Measurements from ENCODE around the gene CCP110. TPM values are rescaled to one million over a fixed set of nuclear protein-coding genes. Genes with fewer than 3 reads are reported as not detected.
A peak's percentile ranks its signal among the peaks of the same experiment; 100 is the strongest.

The CCP110 gene
- total RNA-seq, 1 experiment from 2014 or later: 4.8 TPM

DNA sequence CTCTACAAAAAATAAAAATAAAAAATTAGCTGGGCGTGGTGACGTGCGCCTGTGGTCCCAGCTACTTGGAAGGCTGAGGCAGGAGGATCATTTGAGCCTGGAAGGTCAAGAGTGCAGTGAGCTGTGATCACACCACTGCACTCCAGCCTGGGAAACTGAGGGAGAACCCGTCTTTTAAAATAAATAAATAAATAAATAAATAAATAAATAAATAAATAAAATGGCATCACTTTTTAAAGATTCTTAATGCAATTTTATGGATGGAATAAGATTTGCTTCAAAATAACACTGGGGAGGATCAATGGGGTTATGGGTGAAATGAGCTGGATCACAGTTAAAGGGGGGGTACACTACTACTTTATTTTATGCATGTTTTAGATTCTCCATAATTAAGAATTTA lies 16.8 kb upstream of the CCP110 start:
- DNase-seq (ENCODE audit: low spot score): no peak

DNA sequence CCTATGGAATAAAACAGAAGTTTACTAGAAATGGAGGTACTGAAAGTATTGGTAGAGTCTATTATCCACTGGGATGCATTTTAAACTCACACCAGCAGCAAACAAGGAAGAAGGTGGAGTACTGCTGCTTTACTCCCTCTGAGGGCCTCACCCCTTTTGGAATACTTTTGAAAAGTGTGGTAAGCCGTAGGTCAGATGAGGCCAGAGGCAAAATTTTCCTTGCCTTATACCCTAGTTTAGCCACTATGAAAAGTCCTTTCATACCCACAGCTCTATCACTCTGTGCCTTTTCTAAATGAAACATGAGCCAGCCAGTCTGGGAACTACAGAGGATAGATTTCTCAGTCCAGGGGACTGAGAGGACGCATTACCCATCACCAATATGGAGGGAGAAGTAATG lies 15.9 kb upstream of the CCP110 start:
- DNase-seq (ENCODE audit: low spot score): no peak

DNA sequence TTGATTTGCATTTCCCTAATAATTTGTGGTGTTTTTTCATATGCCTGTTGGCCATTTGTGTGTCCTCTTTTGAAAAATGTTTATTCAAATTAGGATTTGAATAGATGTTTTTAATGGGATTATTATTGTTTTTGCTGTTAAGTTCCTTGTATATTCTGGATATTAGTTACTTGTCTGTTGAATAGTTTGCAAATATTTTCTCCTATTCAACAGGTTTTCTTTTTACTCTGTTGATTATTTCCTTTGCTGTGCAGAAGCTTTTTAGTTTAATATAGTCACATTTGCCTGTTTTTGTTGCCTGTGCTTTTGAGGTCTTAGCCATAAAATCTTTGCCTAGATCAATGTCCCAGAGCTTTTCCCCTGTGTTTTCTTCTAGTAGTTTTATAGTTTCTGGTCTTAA lies 11.4 kb upstream of the CCP110 start:
- no peak for DNase-seq (ENCODE audit: low spot score)

DNA sequence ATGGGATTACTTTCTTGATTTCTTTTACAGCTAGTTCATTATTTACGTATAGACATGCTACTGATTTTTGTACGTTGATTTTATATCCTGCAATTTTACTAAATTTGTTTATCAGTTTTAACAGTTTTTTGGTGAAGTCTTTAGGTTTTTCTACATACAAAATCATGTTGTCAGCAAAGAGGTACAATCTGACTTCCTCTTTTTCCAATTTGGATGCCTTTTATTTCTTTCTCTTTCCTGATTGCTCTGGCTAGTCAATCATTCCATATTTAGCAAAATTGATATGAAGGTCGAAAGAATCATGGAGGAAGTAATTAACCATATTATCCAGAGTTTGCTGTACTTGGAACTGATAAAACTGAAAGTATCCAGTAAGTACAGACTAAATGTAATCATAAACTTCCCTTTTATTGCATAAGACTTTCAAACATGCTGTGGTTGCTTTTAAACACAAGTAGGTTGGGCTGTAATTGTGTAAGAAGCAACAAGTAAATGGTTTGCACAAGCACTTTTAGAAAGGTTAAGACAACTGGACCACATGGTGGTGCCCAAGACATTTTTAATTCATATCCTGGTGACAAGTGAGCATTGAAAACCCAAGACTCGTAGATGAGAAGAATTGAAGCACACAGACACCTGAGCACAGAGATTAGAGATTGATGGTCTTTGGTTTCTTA lies 10.2 kb upstream of the CCP110 start:
- DNase-seq (ENCODE audit: low spot score): no peak

DNA sequence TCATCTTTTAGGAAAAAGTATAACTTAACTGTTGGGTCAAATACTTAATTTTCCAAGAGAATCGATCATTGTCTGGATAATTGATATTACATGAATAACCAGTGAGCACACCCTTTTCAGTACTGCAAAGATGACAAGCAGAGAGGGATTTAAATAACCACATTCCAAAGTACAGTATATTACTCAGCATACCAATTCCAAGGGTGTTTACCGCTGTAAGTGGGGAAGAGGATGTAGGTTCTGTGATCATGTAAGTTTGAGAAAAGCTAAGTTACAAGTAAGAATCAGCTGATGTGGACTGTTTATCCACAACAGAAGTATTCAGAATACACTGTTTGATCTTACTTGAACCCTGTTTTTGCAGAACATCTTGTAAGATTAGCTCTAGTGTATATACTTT lies 8.0 kb upstream of the CCP110 start:
- no peak for DNase-seq (ENCODE audit: low spot score)

DNA sequence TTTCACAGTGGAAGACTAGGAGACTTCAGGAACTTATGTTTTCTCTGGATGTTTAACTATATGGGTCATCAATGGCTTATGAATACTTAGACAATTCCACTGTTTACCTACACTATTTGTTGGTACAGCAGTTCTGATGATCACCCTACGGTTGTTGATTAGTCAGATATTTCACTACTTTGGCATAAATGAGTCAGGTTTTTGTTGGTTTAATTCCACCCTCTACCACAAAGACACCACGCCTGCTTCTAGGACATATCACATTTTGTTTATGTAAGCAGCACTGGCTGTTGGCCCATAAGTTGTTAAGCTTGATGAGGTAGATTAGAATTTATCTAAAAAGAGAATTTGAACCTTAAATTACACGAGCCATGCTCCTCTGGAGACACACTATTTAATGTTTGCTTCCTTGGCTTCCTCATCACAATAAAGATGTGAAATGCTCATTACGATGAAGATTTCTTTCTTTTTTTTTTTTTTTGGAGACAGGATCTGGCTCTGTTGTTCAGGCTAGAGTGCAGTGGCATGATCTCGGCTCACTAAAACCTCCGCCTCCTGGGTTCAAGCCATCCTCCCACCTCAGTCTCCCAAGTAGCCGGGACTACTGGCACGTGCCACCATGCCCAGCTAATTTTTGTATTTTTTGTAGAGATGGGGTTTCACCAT lies 6.2 kb upstream of the CCP110 start:
- DNase-seq (ENCODE audit: low spot score): peak; percentile 27

DNA sequence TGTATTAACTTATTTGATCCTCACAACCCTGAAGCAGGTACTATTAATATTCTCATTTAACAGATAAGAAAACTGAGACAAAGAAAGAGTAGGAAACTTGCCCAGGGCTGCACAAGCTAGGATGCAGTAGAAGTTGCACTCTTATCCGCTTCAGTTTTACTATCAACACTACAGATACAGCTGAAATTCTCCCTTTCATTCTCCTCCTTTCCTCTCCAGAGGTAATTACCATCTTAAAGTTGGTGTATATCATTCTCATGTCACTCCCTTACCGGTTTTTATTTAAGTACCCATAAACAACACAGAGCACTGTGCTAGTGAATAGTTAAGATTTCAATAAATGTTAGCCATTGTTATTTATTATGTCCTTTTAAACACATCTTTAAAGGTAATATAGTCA lies 5.4 kb upstream of the CCP110 start:
- no peak for DNase-seq (ENCODE audit: low spot score)

DNA sequence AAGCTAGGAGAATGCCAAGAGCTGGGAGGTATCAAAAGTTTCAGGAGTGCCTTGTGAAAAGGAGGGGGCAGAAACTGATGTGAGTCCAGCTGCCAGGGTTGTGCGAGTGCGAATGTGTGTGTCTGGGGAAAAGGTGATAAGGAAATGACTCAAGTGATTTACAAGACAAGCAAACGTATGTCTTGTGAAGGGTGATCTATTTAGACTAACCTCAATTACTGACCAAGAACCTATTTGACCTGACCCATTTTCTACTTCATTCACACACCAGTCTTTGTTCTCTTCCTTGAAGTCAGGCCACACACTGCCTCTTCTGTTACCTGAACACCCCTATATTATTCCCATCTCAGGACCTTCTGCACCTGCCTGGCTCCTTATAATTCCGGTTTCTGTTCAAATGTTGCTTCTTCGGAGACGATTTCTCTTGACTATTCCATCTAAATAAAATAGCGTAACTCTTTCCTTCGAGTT lies 2.8 kb upstream of the CCP110 start:
- DNase-seq (ENCODE audit: low spot score): peak; percentile 66

DNA sequence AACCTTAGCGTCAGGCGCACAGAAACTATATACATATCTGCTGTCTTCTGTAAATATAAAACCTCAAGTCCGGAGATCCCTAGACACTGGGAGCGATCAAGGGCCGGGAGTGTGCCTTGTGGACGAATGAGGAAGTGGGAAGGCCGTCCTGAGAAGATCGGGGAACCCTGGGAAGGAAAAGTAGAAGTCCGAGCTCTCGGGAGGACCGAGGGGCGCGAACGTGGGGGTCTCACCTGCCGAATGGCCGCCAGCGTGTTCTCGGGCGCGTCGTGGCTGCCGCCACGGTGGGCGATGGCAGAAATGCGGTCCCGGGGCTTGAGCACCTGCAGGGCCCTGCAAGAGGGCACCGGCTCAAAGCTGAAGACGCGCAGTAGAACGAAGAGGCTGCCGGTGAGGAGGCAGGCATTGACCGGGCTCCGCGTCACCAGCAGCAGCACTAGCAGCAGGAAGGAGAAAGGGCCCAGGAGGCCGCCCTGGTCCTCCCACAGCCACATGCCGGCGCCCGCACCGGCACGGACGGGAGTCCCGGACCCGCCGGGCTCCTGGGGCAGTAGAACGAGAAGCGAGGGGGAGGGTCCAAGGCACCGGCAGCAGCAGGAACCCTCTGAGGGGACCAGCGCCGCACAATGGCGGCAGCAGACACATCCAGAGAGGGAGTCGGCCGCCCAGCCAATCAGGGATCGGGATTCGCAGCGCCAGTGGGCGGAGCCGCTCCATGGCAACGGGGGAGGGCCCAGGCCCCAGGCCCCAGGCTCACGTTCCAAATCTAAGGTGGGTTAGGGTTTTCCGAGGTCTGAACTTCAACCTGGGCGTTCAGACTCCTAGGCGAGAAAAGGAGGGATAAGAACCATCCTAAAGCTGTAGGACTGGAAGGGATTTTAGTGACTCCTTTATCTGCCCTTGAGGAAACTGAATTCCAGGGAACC lies 2.0 kb upstream of the CCP110 start, which contains the start of gene GDE1:
TSS of gene GDE1 (minus strand) at position 628 of the 926 bp plus-strand sequence. CDS start at position 494, 134 bp downstream.
- DNase-seq (ENCODE audit: low spot score): peak; percentile 90

DNA sequence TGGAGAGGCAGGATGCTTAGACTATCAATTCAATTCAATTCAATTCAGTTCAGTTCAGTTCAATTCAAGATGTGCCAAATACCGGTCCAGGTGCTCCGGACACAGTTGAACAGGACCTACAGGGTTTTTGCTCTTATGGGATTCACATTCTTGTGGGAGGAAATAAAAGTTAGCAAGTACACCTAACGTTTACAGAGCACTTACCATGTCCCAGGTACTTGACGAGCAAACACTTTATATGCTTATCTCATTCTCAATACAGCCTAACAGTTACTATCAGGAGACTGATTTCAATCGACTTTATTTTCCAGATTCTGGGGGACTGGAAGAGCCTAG lies 1.4 kb upstream of the CCP110 start:
- no peak for DNase-seq (ENCODE audit: low spot score)

DNA sequence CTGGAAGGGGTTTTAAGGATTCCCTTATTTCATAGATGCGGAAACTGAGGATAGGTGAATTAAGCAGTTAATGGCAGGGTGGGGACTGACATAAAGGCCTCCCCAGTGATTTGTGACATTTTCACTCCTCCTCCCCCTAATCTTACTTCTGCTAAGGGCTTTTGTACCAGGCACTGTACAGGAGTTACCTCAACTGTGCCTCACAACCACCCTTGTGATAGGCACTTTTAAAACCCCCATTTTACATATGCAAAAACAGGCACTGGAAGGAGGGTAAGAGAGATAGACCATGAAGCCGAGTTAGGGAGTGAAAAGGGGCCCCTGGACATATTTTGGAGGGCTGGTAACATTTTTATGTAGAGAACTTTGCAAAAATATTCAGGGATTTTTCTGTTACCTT lies 982 bp upstream of the CCP110 start:
- no peak for DNase-seq (ENCODE audit: low spot score)

DNA sequence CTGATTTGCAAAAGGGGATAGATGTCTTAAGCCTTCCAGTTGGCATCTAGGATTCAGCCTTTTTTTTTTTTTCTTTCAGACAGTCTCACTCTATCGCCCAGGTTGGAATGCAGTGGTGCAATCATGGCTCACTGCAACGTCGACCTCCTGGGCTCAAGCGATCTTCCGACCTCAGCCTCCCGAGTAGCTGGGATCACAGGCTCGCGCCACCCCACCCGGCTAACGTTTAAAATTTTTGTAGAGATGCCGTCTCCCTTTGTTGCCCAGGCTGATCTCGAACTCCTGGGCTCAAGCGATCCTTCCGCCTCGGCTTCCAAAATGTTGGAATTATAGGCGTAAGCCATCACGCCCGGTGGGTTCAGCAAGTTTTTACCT lies 571 bp upstream of the CCP110 start:
- DNase-seq (ENCODE audit: low spot score): no peak

DNA sequence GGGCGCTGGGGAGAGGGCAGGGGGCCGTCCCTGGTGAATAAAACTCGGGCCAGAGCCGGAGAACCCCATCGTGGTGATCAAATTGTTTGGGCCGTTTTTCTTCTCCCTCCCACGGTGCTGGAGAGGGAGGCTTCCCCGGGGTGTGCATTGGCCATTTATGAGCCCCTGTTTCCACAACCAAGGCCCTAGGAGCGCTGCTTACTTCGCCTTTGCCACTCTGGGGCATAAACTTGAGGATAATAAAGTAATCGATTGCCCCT lies 544 bp downstream of the CCP110 start:
- peak; percentile 13 for DNase-seq (ENCODE audit: low spot score)

DNA sequence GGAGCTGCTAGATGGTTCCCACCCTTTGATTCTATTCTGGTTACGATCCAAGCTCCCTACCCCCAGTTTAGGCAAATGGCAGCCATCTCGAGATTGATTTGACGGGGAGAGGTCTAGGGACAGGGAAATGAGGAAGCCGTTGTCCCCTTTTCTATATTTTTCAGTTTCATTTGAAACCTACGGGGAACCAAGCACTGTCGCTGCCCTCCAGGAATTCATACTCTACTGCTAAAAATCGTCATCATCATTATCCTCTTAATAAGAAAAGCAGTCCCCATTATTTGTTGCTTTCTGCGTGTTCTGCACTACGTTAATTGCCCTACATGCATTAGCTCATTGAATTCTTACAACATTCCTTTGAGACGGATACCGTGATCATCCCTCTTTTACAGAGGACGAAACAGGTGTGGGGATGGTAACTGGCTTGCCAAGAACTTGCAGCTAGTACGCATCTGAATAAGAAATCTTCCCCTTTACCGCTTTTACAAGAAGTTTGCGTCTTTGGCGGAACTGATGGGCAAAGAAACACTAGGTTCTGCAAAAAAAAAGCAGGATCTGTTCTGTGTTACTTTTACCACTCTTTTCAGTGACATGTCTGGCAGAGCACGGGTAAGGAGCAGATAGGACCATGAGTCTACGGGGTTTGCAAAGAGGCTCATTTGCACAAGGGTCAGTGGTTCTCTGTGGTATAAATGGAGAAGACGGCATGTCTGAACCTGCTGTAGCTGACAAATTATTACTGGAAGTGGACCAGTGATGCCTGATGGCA lies 1.1 kb downstream of the CCP110 start:
- no peak for DNase-seq (ENCODE audit: low spot score)

DNA sequence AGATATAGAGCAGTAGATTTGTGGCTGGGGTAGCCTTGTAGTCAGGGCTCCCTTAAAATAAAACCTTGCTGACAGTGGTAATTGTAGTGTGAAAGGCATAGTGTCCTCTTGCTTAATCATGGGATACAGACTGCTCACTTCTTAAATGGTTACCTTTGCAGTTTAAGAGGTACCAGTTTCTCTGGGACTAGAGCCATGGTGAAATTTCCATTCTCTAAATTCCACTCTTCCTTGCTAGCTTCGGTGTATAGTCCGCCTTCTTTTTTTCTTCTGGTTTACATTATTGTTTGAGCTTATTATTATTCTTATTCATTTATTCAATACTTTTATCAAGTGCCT lies 1.6 kb downstream of the CCP110 start:
- DNase-seq (ENCODE audit: low spot score): no peak

DNA sequence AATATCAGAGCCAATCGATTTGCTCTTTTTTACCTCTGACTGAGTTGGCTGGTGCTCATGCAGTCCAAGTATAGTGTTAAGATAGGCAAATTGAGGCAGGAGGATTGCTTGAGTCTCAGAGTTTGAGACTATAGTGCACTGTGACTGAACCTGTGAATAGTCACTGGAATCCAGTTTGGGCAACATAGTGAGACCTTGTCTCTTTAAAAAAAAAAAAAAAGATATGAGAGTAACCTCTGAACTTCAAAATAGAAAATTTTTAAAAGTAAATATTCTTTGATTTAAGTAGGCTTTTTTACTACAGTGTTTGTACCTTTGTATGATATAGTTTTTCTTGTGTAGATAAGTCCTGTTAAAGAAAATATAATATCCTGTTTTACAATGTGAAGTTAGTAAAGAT lies 3.4 kb downstream of the CCP110 start:
- no peak for DNase-seq (ENCODE audit: low spot score)

DNA sequence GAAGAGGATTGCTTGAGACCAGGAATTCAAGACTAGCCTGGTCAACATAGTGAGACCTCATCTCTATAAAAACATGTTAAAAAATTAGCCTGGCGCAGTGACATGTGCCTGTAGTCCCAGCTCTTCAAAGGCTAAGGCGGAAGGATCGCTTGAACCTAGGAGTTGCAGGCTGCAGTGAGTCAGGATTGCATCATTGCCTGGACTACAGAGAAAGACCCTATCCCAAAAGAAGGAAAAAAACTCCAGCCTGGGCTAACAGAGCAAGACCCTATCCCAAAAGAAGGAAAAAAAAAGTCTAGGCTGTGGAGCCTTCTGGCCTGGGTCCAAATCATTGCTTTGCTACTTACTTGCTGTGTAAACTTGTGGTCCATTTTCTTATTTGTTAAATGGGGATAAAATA lies 4.9 kb downstream of the CCP110 start:
- DNase-seq (ENCODE audit: low spot score): no peak

DNA sequence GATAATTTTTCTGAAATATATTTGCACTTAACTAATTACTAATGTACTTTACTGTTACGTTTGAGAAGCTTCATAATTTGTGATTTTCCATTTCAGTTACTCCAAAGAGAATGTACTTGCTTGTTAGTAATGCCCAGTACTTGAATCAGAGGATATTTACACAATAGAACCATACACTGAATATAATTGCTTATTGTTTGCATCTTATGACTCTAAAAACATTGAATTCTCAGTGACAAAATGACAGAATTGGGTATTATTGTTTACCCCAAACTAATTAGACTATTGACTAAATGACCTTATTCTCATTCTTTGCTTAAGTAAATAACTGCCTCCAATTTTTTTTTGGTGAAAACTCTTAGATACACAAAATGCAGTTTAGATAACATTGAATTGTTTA lies 8.9 kb downstream of the CCP110 start:
- DNase-seq (ENCODE audit: low spot score): no peak

DNA sequence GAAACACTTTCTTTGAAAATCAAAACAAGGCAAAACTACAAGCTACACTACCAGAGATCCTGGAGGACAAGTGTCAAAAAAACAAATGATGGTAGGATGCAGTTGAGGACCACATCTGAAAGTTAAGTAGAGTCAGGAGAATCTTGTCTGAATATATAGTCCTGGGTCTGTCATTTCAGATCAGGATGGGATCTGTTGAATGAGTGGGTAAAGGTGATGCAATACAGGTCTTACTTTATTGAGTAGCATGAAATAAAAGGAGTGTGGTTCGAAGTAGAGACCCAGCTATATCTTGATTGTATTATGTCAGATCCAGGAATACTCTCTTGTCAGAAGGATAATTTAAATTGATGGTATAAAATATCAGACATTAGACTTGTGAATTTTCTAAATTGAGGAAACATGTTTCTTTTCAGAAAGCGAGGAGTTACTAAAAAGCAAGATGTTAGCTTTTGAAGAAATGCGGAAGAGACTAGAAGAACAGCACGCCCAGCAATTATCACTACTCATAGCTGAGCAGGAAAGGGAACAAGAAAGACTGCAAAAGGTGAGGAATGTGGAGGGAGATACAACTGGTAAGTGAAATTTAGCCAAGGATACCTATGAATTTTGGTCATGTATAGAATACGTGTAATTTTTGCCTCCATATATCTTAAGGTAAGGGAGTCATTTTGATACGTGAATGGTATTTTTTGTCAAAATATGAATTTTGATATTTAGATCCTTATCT lies 16.7 kb downstream of the CCP110 start:
- no peak for DNase-seq (ENCODE audit: low spot score)

DNA sequence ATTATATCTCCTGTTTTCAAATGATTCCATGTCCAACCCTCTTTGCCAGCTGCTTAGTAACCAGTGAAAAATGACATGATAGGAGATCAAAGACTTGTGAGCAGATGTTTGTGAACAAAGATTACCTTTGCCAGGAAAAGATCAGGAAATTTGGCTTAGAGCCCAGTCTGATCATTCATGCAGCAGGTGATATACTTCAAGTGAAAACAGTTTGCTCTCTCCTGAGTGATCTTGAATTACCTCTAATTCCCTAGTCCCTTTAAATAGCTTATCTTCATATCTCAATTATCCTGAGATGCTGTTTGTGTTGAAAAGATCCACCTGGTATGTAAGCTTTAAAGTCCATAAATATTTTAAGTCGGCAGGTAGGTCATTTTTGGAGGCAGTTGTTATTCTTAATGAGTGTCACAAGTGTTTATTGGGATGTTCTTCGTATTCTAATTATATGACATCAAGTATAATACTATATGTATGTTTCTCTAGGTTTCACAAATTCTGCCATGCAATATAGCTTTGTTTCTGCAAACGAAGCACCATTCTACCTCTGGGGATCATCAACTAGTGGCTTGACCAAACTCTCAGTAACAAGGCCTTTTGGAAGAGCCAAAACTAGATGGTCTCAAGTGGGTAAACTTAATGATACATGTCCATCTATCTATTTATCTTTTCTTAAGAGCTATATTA lies 18.5 kb downstream of the CCP110 start:
- DNase-seq (ENCODE audit: low spot score): peak; percentile 29

Measured in HT-29 (cell line).